Measurements from ENCODE around the gene SMCP.

SMCP gene

GRCh38 chr1:152886758-152887409 is 8.8 kb downstream of the SMCP start:
- DNase-seq: peak; percentile 5

- DNase-seq: no peak
Observed at GRCh38 chr1:152888126-152888525, 10.0 kb downstream of the SMCP start.

GRCh38 chr1:152899027-152899426 is 20.9 kb downstream of the SMCP start:
- DNase-seq: no peak

GRCh38 chr1:152899883-152900282 is 21.8 kb downstream of the SMCP start:
- no peak for DNase-seq

GRCh38 chr1:152901631-152902030 is 23.5 kb downstream of the SMCP start:
- DNase-seq: no peak

GRCh38 chr1:152902636-152903035 is 24.5 kb downstream of the SMCP start:
- no peak for DNase-seq

- DNase-seq: no peak
Observed at GRCh38 chr1:152904688-152905440, 26.7 kb downstream of the SMCP start.

- DNase-seq: peak; percentile 71
Observed at GRCh38 chr1:152906023-152906565, 28.0 kb downstream of the SMCP start.

GRCh38 chr1:152907686-152908601 is 29.8 kb downstream of the SMCP start, which contains the start of gene IVL:
IVL (plus strand) TSS chr1:152908546; CDS start chr1:152909798, 1,252 bp downstream.
- peak; percentile 40 for DNase-seq

- DNase-seq: no peak
Observed at GRCh38 chr1:152909206-152909605, 31.1 kb downstream of the SMCP start.

GRCh38 chr1:152912471-152912870 is 34.3 kb downstream of the SMCP start:
- no peak for DNase-seq

- DNase-seq: no peak
Observed at GRCh38 chr1:152912900-152913299, 34.8 kb downstream of the SMCP start.

GRCh38 chr1:152917794-152918193 is 39.7 kb downstream of the SMCP start:
- no peak for DNase-seq

GRCh38 chr1:152919071-152919470 is 40.9 kb downstream of the SMCP start:
- DNase-seq: peak; percentile 12

- DNase-seq: no peak
Observed at GRCh38 chr1:152924191-152924590, 46.1 kb downstream of the SMCP start.

GRCh38 chr1:152926091-152926490 is 48.0 kb downstream of the SMCP start:
- peak; percentile 50 for DNase-seq

- no peak for DNase-seq
Observed at GRCh38 chr1:152928671-152929070, 50.5 kb downstream of the SMCP start.

- DNase-seq: no peak
Observed at GRCh38 chr1:152932170-152932811, 54.2 kb downstream of the SMCP start.

GRCh38 chr1:152933196-152933595 is 55.1 kb downstream of the SMCP start:
- DNase-seq: no peak

Measured in fibroblast of upper back skin (primary cell).